ENCODE results near the gene ENTPD8. TPM values are rescaled to one million over a fixed set of nuclear protein-coding genes. Genes with fewer than 3 reads are reported as not detected.
"Not testable (repeated sequence)": the region's sequence is repeated elsewhere in the genome, so short reads cannot be mapped to it uniquely, and the experiment has no call there.

The ENTPD8 gene
- total and polyA plus RNA-seq, 2 of the 13 experiments (the other 11 are each of a cell fraction or from before 2014, with no cell fraction given), result 0.26 to 0.44 TPM

- TF ChIP-seq ZC3H13 (CRISPR knock-in tag; IDR thresholded peaks at IDR 0.05) (peak; percentile 79), POLR2AphosphoS5 (IDR thresholded peaks at IDR 0.05; ENCODE audit: low read depth, low read length) (peak; percentile 2; the same call in 1 of the 2 replicates), ZNF101 (CRISPR knock-in tag; IDR thresholded peaks at IDR 0.05; ENCODE audit: borderline replicate concordance, low read depth) (no peak), ESRRA (CRISPR knock-in tag; IDR thresholded peaks at IDR 0.05; ENCODE audit: low read depth) (no peak), LBX2 (CRISPR knock-in tag; IDR thresholded peaks at IDR 0.05; ENCODE audit: borderline replicate concordance) (0 out of 2 replicates have a peak, but pooled peaks have one; percentile 52), RARG (CRISPR knock-in tag; IDR thresholded peaks at IDR 0.05; ENCODE audit: low read depth) (no peak), ZNF143 (CRISPR knock-in tag; IDR thresholded peaks at IDR 0.05) (no peak), ZNF746 (CRISPR knock-in tag; IDR thresholded peaks at IDR 0.05) (no peak), GTF2F1 (IDR thresholded peaks at IDR 0.05; ENCODE audit: low read length) (no peak)
These were observed 26.0 kb upstream of the ENTPD8 start (continued) for GRCh38 chr9:137467161-137467581.

- H2AFZ ChIP-seq (ENCODE audit: low read length); H3K4me3 ChIP-seq (replicated peaks in 1 of 3; ENCODE audit: insufficient read depth in 1 of 3, low read depth in 2 of 3, low read length in 3 of 3); intact Hi-C loops (cut with micrococcal nuclease; ENCODE audit: unreplicated experiment); CTCF ChIA-PET (ENCODE audit: low intra/inter-chr PET ratio, low total read pairs); H3K27ac ChIP-seq (ENCODE audit: extremely low read length, insufficient read depth, low read length); H3K36me3 ChIP-seq (replicated peaks in 1 of 2; ENCODE audit: control insufficient read depth in 1 of 2, insufficient read depth in 2 of 2, low read length in 2 of 2); ATAC-seq; BruUV-seq (replicated peaks); H3K4me2 ChIP-seq (ENCODE audit: low read depth, low read length); H3K9ac ChIP-seq (ENCODE audit: insufficient read depth, low read depth, low read length); H3K9me3 ChIP-seq (ENCODE audit: low read length); DNase-seq (ENCODE audit: low spot score); H4K20me1 ChIP-seq (ENCODE audit: insufficient read depth, low read length); in situ Hi-C loops (cut with HindIII; ENCODE audit: extremely low pct_ligation_motif_present, low pct_unique_long_range_greater_than_20kb); H3K27me3 ChIP-seq (ENCODE audit: control insufficient read depth in 1 of 2, insufficient read depth in 2 of 2, low read length in 2 of 2); POLR2A ChIA-PET; H3K79me2 ChIP-seq (ENCODE audit: insufficient read depth, low read length); FAIRE-seq: not testable (repeated sequence)
- WGBS (ENCODE audit: low lambda C conversion rate), result 76% methylated on average over 35 of the region's 35 CpGs
- peaks cover 45% of the 10 kb centered on the region for H3K4me1 ChIP-seq (ENCODE audit: insufficient read depth, low read length)
These were observed 25.4 kb upstream of the ENTPD8 start for GRCh38 chr9:137466389-137467085.
